Fibroblast of lung (primary cell): ENCODE results near the gene ETNK2. TPM values are rescaled to one million over a fixed set of nuclear protein-coding genes. Genes with fewer than 3 reads are reported as not detected.
A peak's percentile ranks its signal among the peaks of the same experiment; 100 is the strongest.

Source experiments
- DNase-seq, 2 donors: peaks; one replicate each; pipeline versions ENCODE4 v3.0.0 to v3.0.0-alpha.2; 2010; ENCODE audit warnings: low read depth in 2 of 2
- H2AFZ ChIP-seq: 2 replicates; pipeline ENCODE4 v1.5.1; 2012; ENCODE audit warnings: low read length, control low read depth, inconsistent platforms
- H3K27ac ChIP-seq: 2 replicates; pipeline ENCODE4 v1.5.1; 2011; ENCODE audit warnings: low read length, control low read depth; ENCODE audit not compliant: insufficient read depth
- H3K27me3 ChIP-seq: 2 replicates; pipeline ENCODE4 v1.5.1; 2011; ENCODE audit warnings: mild to moderate bottlenecking, low read length; ENCODE audit not compliant: control insufficient read depth, insufficient read depth
- H3K36me3 ChIP-seq: 2 replicates; pipeline ENCODE4 v1.5.1; 2011; ENCODE audit warnings: low read length; ENCODE audit not compliant: control insufficient read depth, insufficient read depth
- H3K4me1 ChIP-seq: 2 replicates; pipeline ENCODE4 v1.5.1; 2011; ENCODE audit warnings: low read length; ENCODE audit not compliant: control insufficient read depth, insufficient read depth; ENCODE audit errors: extremely low read depth
- H3K4me2 ChIP-seq: 2 replicates; pipeline ENCODE4 v1.5.1; 2011; ENCODE audit warnings: low read length, control low read depth; ENCODE audit not compliant: insufficient read depth; ENCODE audit errors: extremely low read depth
- H3K4me3 ChIP-seq, 4 experiments: fragments of 200-600 bp in 1 of 4; sonication (generic) in 1 of 4; replicated peaks in 1 of 4; 2 replicates each; pipeline ENCODE4 v1.5.1; 2011 to 2016; ENCODE audit warnings: low read length in 4 of 4, low read depth in 3 of 4, mild to moderate bottlenecking in 3 of 4, control low read depth in 2 of 4, inconsistent platforms in 1 of 4, mixed read lengths in 1 of 4; ENCODE audit not compliant: insufficient read depth in 1 of 4; ENCODE audit errors: control extremely low read depth in 1 of 4
- H3K79me2 ChIP-seq: 2 replicates; pipeline ENCODE4 v1.5.1; 2012; ENCODE audit warnings: mild to moderate bottlenecking, low read length, inconsistent platforms; ENCODE audit not compliant: control insufficient read depth, insufficient read depth
- H3K9ac ChIP-seq: 2 replicates; pipeline ENCODE4 v1.5.1; 2011; ENCODE audit warnings: mild to moderate bottlenecking, low read length, control low read depth; ENCODE audit not compliant: insufficient read depth
- H3K9me3 ChIP-seq: 2 replicates; pipeline ENCODE4 v1.5.1; 2012; ENCODE audit warnings: low read depth, low read length; ENCODE audit not compliant: control insufficient read depth, insufficient read depth
- H4K20me1 ChIP-seq: 2 replicates; pipeline ENCODE4 v1.5.1; 2011; ENCODE audit warnings: low read length; ENCODE audit not compliant: control insufficient read depth, insufficient read depth; ENCODE audit errors: extremely low read depth
- CTCF ChIP-seq, 2 donors: IDR thresholded peaks in 1 of 2; conservative IDR thresholded peaks in 1 of 2; 1 replicate in 1 of 2; 2 replicates in 1 of 2; pipeline ENCODE4 v1.5.1; 2011 to 2012; ENCODE audit warnings: low read length in 2 of 2, control low read depth in 1 of 2, inconsistent platforms in 1 of 2, low read depth in 1 of 2, mild to moderate bottlenecking in 1 of 2
- EZH2 ChIP-seq: IDR thresholded peaks from 2 replicates; pipeline ENCODE4 v1.5.1; 2012; ENCODE audit warnings: low read length, control low read depth, mild to moderate bottlenecking; ENCODE audit errors: missing control alignments
- polyA plus RNA-seq, 2 donors: library from polyadenylated mRNA; depleted of rRNA in 1 of 2; stranded (reverse) in 1 of 2; unstranded in 1 of 2; fragments of >200 nt; gene quantifications; 2 replicates each; pipeline ENCODE4 v1.2.1, GENCODE V29; 2011 to 2012; ENCODE audit warnings: missing spikeins in 1 of 2
- total RNA-seq: library from RNA; depleted of rRNA; stranded (reverse); fragments of >200 nt; gene quantifications from 2 replicates; pipeline ENCODE4 v1.2.1, GENCODE V29; 2014

ETNK2 gene
- total and polyA plus RNA-seq, 2 donors (not counting 1 experiment from before 2014, with no cell fraction given) = 1.7 to 4.0 TPM

- H3K9ac ChIP-seq = no peak overlapping the region
- H3K36me3 ChIP-seq = no peaks in the 10 kb centered on the region
- H3K27ac ChIP-seq = no peak overlapping the region
- H3K27me3 ChIP-seq = no peaks in the 10 kb centered on the region
- H2AFZ ChIP-seq = peak overlapping the region; percentile 23
- no peaks in the 10 kb centered on the region for H3K9me3 ChIP-seq
- no peak for TF ChIP-seq CTCF (conservative IDR thresholded peaks at IDR 0.05 in 1 of 2, IDR thresholded peaks at IDR 0.05 in 1 of 2; ENCODE audit: low read depth in 1 of 2, low read length in 2 of 2)
- no peak for TF ChIP-seq EZH2
- H3K4me2 ChIP-seq = no peak overlapping the region
- H3K4me3 ChIP-seq = no peak overlapping the region
- peak in 1 of 2 donors; percentile 62 for DNase-seq
- no peaks in the 10 kb centered on the region for H4K20me1 ChIP-seq
- peaks cover 5% of the 10 kb centered on the region for H3K4me1 ChIP-seq
- no peaks in the 10 kb centered on the region for H3K79me2 ChIP-seq
These were observed 62.6 kb downstream of the ETNK2 start for GRCh38 chr1:204089044-204089751.

GRCh38 chr1:204088596-204088995 is 63.2 kb downstream of the ETNK2 start:
- Histone ChIP-seq H3K79me2 (no peaks in the 10 kb centered on the region), H3K36me3 (no peaks in the 10 kb centered on the region), H3K27ac (no peak overlapping the region), H3K9me3 (no peaks in the 10 kb centered on the region), H3K9ac (no peak overlapping the region), H2AFZ (no peak overlapping the region), H3K4me1 (peaks cover 5% of the 10 kb centered on the region), H4K20me1 (no peaks in the 10 kb centered on the region), H3K4me3 (no peak overlapping the region), H3K4me2 (no peak overlapping the region), H3K27me3 (no peaks in the 10 kb centered on the region)
- TF ChIP-seq EZH2 = no peak
- TF ChIP-seq CTCF (conservative IDR thresholded peaks at IDR 0.05 in 1 of 2, IDR thresholded peaks at IDR 0.05 in 1 of 2; ENCODE audit: low read depth in 1 of 2, low read length in 2 of 2) = no peak
- no peak for DNase-seq

GRCh38 chr1:204087893-204088528 is 63.8 kb downstream of the ETNK2 start:
- Histone ChIP-seq H3K9me3 (no peaks in the 10 kb centered on the region), H3K4me2 (no peak overlapping the region), H3K27ac (no peak overlapping the region), H3K9ac (no peak overlapping the region), H2AFZ (no peak overlapping the region), H3K27me3 (no peaks in the 10 kb centered on the region), H3K4me3 (no peak overlapping the region), H3K36me3 (no peaks in the 10 kb centered on the region), H3K4me1 (peaks cover 5% of the 10 kb centered on the region), H3K79me2 (no peaks in the 10 kb centered on the region), H4K20me1 (no peaks in the 10 kb centered on the region)
- no peak for DNase-seq
- TF ChIP-seq CTCF (conservative IDR thresholded peaks at IDR 0.05 in 1 of 2, IDR thresholded peaks at IDR 0.05 in 1 of 2; ENCODE audit: low read depth in 1 of 2, low read length in 2 of 2) = no peak
- no peak for TF ChIP-seq EZH2
